ENCODE results near the gene TRABD2A.
A peak's percentile ranks its signal among the peaks of the same experiment; 100 is the strongest.

TRABD2A gene

DNA sequence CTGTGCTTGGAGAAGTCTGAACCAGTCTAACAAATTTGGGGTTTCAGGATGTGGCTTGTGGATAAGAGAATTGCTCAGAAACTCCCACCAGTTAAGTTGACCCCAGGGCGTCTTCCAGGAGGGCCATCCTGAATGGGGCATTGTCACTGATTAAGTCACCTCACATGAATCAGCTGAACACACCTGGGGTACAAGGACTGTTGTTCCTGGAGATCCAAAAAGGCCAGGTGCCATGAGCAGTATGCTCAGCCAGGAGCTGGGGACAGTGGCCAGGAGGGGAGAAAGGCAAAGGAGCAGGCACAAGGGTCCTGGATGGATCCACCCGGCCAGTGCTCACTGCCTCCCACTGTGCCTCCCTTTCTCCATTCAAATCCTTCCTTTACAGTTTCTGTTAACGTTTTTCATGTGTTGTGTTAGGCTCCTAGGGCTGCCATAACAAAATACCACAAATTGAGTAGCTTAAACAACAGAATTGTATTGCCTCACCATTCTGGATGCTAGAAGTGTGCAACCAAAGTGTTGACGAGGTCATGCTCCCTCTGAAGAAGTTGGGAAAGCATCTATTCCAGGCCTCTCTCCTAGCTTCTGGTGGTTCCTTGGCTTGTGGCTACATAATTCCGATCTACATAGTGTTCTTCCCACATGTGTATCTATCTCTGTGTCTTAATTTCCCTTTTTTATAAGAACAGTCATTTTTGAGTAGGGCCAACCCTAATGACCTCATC is 33.4 kb downstream of the TRABD2A start:
- DNase-seq = no peak

DNA sequence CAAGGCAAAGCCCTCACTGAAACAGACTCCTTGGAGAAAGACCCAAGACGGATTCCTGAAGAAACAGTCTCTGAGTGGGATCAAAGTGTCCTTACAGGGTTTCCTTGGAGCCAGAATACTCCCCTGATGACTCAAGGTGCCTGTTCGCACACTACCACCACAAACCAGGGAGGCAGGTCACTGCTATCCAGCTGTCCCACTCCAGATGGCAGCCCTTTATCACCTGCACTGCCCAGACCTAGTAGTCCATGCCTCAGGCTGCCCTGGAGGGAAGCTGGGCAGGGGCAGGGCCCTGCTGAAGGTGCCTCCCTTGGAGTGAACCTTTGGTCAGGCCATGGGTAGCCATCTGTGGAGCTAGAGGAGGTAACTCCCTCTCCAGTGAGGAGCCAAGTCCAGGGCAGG is 34.1 kb downstream of the TRABD2A start:
- peak in 1 of 2 donors; percentile 26 for DNase-seq

DNA sequence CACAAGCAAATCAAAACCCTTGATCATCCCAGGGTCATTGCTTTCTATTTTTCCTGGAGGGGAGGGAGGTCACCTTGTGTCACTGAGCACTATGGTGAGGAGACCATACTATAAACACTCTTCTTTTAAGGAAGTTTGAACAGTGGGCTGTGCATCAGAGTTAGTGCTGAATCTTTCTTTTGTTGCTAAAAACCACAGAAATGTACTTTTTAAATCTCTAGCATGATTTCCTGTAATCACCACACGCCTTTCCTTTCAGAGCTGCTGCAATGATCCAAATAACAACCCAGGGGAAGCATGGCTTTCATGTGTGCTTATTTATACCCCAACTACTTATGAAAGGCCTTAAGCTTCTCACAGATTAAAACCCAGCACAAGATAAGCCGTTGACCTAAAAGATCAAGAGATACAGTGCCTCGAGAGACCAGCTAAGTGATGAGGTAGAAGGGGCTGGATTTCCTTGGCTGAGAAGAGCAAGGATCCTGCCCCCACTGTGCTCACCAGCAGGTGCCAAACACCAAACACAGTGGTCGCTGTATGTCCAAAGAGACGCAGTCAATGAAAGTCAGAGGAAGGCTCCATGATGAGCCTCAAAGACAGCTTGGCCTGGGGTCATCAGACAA is 34.7 kb downstream of the TRABD2A start:
- DNase-seq = peak; percentile 61 to 62

DNA sequence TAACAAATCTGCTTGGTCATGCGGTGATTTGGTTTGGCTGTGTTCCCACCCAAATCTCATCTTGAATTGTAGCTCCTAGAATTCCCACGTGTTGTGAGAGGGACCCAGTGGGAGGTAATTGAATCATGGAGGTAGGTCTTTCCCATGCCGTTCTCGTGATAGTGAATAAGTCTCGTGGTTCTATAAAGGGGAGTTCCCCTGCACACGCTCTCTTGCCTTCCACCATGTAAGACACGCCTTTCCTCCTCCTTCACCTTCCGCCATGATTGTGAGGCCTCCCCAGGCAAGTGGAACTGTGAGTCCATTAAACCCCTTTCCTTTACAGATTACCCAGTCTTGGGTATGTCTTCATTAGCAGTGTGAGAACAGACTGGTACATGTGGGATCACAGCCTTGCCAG is 36.7 kb downstream of the TRABD2A start:
- DNase-seq = peak in 1 of 2 donors; percentile 25

DNA sequence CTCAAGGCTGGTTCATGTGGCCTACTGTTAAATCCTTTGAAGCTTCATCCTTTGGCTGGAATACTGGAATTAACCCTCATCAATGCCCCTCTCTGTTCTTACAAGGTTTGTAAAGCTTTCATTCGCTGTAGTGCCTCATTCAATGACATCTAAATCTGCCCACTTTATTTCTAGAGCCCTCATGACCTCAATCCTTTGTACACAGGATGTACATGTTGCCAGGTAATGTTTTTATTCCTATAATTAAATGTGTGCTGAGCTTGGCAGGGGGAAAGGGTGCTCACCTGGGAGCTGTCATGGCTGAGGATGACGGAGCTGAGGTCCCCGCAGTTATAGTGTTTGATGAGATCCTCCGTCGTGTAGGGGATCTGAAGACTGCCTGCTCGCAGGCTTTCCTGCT is 39.3 kb downstream of the TRABD2A start:
- DNase-seq = no peak

DNA sequence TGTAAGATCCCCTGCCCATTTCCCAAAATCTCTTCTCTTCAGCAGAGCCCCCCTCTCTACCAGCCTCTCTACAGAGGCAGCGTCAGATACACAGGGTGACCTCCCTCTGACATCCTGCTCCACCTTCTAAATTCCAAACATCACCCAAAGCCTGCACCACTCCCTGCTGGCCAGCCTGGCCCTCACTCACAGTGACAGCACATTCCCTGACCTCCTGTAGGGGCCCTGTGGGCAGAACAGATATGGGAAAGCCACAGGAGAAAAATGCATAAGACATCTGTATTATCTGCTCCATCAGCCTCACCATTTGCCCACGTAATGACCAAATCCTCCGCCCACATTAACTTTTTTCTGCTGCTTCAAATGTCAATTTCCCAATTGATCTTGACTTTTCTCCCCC is 40.6 kb downstream of the TRABD2A start:
- DNase-seq = no peak

DNA sequence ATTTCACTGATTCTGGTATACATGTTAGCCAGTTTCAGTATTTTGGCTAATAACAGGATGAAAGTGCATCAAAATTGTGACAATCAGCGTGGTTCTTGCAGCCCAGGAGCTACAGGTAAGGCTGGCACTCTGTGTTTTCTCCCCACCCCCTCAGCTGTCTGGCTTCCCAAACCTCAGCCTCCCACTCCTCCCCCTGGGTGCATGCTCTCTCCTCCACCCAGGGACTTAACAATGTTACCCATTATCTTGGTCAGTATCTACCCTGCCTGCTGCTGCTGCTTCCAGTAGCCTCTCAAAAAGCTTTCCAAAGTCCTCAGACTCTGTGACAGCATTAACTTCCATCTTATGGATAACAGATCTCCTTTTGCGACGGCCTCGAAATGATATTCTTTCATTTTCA is 41.0 kb downstream of the TRABD2A start:
- peak; percentile 51 to 53 for DNase-seq

DNA sequence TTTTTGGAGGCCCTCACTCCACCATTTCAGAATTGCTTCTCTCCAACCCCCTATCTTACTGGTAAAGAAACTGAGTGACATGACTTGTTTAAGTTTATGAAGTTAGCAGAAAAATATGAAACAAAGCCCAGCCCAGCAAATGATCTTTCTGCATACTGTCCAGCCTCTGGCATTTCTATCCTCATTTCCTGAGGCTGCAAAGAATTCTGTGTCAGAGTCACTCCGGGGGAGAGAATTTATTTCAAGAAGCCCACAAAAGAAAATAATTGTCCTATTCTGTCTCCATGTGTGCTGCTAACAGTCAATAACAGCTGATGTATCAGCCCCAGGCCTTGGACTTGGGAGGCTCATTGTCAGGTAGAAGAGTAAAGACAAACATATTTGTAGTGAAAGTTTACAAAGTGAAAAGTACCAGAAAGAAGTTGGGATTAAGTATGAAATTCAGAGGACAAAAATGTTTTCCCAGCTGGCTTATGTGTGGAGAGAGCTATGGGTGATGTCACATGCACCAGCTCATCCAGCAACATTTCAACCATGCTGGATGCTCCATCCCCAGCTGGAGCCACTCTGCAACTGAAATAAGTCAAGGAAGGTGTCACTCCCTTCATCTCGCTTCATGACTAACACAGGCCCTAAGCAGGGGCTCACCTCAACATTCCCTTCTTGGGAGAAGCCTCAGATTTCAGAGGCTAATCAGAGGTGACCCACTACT is 42.3 kb downstream of the TRABD2A start:
- DNase-seq = no peak

DNA sequence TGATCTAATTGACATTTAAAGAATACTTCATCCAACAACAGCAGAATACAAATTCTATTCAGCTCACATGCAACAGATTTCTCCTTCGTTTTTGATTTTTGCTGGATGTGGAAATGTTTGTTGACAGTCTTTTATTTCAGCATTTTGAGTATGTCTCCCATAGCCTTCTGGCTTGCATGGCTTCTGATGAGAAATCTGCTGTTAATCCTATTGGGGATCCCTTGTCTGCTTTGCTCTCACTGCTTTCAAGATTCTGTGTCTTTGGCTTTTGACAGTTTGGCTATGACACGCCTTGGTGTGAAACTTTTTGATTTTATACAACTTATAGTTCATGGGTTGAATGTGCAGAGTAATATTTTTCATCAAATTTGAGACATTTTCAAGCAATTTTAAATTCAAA is 44.7 kb downstream of the TRABD2A start:
- DNase-seq = no peak

DNA sequence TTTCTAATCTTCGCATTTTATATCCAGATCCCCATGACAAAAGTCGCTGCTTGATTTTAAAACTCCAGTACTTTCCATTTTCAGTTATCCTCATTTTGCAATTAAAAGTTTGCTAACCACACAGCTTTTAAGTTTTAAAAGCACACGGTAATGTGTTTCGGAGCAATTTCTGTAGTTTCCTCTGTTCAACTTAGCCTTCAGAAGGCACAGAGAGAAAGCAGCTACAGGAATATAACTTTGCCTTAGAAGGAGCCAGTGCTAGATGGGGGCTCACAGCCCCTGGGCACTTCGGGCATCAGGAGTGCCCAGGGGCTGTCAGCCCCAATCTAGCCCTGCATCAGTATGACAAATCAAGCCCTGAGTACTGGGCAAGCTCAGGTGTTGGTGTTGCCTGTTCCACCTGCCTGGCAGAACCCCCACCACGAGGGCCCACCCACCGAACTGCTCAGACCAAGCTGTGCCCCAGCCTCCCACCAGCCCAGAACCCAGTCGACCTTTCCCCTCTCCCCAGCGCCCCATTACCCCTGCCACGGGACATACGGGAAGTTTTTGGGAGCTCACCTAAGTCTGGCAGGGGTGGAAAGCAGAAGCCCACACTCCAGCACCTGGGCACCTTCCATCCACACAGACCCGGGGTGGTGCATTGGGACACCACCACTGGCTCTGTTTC is 47.3 kb downstream of the TRABD2A start:
- no peak for DNase-seq

DNA sequence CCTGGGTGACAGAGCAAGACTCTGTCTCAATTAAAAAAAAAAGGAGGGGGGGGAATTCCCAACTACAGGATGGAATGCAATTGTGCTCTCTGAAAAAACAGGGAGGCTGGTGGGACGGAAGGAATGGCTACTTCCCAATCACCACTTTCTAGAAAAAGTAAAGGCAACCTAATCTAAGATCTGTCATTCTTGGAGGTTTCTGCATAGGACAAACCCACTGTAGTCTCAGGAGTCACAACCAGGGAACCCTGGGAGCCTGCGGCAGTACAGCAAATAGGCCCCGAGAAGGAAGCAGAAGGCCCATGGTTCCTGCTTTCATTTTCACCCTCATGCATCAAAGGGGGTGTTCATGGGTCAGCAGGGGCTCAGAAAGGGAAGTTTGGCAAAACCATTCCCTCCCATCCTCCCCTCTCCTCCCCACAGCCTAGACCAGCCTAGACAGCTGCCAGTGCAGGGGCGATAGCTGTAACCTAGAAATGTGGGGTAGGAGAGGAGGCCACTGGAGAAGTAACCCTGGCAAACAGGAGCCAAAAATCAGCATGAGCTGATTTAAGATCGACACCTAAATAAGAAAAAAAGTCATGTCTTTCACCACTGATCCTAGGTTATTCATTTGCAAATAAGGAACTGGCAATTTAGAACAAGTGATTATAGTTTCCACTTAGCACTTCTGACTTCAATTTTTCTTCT is 48.0 kb downstream of the TRABD2A start:
- no peak for DNase-seq

DNA sequence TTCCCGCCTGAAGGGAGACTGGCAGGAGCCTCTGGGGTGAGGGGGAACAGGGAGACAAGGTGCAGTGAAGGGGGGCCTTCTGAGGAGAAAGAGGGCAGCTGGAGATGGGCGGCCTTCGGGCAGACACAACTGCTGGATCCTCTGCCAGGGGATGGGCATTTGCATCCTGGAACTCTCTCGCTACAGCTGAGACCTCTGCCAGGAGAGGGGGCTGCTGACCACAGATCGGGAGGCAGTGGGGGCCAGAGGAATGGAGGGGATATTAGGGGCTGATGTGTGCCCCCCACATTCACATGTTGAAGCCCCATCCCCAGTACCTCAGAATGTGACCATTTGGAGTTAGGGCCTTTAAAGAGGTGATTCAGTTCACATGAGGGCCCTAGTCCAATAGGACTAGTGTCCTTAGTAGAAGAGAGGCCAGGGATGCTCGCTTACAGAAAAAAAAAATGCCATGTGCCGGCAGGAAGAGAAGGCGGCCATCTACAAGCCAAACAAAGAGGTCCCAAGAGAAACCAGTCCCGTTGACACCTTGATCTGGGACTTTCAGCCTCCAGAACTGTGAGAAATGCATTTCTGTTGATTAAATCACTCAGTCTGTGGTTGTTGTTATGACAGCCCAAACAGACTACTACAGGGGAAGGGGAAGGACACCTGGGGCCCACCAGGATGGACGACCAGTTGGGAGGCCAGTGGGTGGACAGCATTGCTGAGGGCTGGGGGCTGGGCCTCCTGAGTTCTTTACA is 50.0 kb downstream of the TRABD2A start:
- no peak for DNase-seq

DNA sequence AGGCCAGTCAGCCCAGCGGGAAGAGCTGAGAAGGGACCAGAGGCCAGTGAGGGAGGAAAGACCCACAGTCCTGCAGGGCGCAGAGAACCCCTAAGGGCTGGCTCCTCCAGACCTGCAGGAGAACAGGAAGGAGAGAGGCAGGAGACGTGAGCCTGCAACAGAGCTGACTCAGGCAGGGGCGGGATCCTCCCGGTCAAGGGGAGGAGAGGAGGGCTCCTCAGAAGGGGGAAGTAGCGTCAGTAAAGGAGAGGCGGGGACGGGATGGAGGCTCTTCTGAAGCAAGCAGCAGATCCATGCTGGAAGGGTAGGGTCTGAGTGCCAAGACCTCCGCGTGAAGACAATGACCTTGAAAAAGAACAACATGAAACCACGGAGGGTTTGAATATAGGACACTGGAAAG is 50.8 kb downstream of the TRABD2A start:
- DNase-seq = no peak

DNA sequence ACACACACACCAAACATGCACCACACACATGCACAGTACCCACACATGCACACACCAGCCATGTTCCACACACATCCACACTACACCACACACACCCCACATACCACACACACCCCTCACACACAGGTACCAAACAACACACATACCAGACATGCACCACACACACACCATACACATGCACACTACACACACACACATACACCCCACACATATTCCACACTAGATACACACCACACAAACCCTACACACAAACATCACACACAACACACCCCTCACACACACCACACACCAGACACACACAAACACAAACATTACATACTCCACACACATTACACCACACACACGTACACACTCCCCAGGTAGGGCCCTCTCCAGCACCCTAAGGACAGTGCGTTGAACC is 51.2 kb downstream of the TRABD2A start:
- DNase-seq = no peak

DNA sequence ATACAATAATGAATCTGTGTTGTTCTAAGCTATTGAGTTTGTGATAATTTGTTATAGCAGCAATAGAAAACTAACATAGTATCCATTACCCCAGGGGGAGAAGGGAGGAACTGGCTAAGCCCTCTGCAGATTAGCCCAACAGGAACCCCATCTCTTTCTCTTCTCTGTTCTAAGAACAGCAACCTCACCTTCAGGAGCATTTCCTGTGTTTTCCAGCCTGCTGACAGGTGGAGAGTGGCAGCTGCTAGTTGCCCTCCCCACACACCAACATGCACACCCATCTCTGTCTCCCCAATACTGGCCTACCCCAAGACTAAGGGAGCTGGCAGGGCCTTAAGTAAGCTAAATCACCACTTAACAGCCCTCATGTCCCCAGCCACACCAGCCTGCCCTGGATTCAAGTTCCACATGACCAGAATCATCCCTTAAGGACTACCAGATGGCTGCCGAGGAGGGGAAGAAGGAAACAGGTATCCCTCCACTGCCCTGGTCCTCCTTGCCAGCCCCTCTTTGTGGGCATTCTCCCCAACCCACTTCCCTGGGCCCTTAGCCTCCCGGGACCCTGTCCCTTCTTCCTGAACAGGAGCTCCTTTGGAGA is 52.8 kb downstream of the TRABD2A start:
- no peak for DNase-seq

DNA sequence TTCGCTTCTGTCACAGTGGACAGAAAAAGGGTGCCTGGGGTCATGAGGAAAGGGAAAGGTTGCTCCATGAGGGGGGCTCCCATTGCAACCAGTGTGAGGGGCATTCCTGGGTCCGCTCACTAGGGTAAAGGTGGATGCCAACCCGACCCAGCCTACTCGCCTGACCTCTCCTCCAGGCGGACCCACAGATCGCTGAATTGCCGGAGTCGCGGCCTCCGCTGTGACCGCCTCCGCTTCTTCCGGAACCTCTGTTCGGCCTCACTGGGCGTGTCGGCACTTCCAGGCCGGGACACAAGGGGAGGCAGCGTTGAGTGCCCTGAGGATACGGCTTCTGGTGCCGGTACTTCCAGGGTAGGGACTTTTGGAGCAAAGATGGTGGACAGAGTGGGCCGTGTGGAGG is 57.1 kb downstream of the TRABD2A start:
- DNase-seq = no peak

DNA sequence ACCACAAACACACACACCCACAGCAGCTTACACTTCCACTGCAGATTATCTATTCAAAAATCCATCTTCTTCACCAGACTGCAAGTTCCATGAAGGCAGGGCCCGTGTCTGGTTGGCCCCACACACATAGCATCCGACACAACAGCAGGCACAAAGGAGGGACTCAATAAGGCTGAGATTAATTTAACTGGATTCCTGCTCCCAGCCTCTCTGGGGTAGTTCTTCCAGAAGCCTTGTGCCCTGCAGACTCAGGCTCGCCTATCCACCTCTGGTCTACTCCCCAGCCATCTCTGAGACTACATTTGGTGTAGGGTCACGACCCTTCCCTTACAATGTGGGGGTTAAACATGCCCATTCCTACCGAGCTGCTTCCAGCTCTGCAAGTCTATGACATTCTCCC is 57.7 kb downstream of the TRABD2A start:
- no peak for DNase-seq

DNA sequence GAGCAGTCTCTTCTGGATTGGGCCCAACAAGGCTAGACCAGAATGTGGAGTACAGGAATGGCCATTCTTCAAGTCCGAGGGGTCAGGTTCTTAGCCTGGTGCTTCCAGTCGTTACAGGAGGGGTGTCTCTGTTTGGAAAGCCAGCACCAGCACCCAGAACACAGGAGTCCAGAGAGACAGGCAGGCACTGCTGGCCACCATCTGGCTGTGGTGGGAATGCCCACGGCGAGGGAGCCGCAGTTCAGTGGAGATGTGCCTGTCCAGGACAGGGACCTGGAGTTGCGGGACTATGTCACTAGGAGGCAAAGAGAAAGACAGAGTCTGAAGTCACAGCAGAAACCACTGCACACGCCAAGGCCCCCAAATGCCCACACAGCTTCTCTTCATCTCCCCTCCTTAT is 59.1 kb downstream of the TRABD2A start:
- DNase-seq = no peak

DNA sequence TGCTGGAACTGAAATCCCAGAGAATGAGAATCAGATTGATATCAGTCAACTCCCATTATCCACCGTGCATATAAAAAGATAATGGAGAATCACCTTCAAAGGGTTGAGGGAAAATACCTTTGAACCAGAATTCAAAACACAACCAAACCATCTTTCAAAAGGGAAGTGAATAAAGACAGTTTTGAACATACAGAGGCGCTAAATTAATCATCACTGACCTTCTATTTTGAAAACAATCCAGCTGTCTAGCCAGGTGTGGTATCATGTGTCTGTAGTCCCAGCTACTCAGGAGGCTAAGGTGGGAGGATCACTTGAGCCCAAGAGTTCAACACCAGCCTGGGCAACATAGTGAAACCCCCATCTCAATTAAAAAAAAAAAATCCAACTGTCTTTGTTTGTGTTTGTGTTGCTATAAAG is 63.6 kb downstream of the TRABD2A start:
- no peak for DNase-seq

DNA sequence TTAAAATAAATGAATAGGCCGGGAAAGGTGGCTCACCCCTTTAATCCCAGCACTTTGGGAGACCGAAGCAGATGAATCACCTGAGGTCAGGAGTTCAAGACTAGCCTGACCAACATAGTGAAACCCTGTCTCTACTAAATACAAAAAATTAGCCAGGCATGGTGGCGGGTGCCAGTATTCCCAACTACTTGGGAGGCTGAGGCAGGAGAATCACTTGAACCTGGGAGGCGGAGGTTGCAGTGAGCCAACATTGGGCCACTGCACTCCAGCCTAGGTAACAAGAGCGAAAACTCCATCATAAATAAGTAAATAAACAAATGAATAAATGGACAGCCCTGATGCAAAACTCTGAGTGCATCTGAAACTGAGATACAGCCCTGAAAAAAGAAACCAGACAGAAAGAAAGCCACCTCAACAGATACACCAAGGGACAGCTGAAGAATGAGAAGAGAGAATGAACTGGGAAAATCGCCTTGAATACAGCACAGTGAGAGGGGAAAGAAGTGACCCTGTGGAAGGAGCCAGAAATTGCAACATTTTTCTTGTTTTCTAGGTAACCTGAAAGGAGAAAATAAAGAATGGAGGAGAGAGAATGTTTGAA is 64.4 kb downstream of the TRABD2A start:
- DNase-seq = no peak

DNA sequence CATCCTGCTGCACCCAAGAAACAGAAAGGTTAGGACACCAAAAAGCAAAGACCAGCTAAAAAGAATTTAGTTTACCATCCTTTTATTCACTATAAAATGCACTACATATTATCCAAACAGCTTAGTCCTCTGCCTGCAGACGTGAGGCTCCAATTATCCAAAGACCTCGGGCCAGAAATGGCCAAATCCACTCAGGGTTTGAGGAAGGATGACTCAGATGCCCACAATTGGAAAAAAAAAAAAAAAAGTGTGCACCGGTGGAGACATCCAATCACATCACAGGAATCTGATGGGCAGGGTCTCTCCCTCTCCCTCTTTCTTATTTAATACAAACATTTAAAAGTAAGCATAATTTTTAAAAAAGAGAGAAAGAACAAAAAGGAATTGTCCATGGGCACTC is 65.7 kb downstream of the TRABD2A start:
- no peak for DNase-seq

All from activated CD4-positive, alpha-beta T cell treated with anti-CD3 and anti-CD28 coated beads for 4 hours (primary cell).